ENCODE measurements around the gene WHRN. TPM values are rescaled to one million over a fixed set of nuclear protein-coding genes. Genes with fewer than 3 reads are reported as not detected.
A peak's percentile ranks its signal among the peaks of the same experiment; 100 is the strongest.

The WHRN gene
- total RNA-seq, 1 experiment from 2014 or later: 19.8 TPM

DNA sequence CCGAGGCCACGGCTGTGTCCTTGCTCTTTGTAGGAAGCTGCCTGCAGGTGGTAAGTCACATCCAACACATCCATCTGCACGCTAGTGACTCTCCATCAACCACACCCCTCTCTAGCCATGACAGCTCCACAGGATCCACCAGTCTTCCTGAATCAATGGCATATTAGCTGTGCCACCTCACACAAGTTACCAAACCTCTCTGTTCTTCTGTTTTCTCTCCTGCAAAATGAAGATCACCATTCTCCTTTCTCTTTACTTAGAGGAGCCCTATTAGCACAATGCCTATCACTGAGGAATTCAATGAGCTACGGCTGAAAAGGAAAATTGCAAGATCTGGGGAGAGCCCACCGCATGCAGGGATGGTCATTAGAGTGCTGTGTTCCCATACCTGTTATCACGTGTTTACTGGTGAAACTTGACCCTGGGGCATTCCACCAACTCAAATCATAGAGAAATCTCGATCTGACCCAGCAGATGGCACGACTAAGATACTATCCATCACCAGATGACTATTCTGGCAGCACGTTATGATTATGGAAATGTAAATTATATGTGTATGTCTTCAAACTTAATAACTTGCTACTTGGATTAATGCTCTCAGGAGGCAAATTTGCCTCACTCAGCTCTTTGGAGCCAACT is 20.9 kb downstream of the WHRN start:
- no peak for DNase-seq
- 0 out of 2 replicates have a peak overlapping the region, but pooled peaks have one; percentile 20 for H3K27ac ChIP-seq
- POLR2A ChIA-PET (ENCODE audit: unreplicated experiment): interaction anchor here (0.6 kb wide), 1 partner anchor 19 kb away, joined by 6 read pairs; no protein-coding TSS in a partner anchor
- CTCF ChIA-PET: interaction anchor here (0.5 to 1.6 kb wide), 2 partner anchors 19 to 169 kb away, joined by 3 to 7 read pairs; no protein-coding TSS in a partner anchor
- H3K9me3 ChIP-seq (ENCODE audit: insufficient read depth, low read depth): no peaks in the 10 kb centered on the region
- intact Hi-C loops (cut with micrococcal nuclease; ENCODE audit: unreplicated experiment): loop anchor here (10.0 kb wide), 2 partner anchors 140 to 420 kb away; no protein-coding TSS in a partner anchor
- peaks cover 31% of the 10 kb centered on the region; the same call in 1 of the 2 replicates for H3F3A ChIP-seq (ENCODE audit: insufficient read depth, low read depth)
- H3K79me2 ChIP-seq (ENCODE audit: low read depth): no peaks in the 10 kb centered on the region
- no peaks in the 10 kb centered on the region for H3K27me3 ChIP-seq (ENCODE audit: insufficient read depth, low read depth)
- H3K4me3 ChIP-seq: no peak overlapping the region
- no peak overlapping the region for H2AFZ ChIP-seq
- no peaks in the 10 kb centered on the region for H4K20me1 ChIP-seq (ENCODE audit: insufficient read depth)
- H3K4me1 ChIP-seq (replicated peaks; ENCODE audit: insufficient read depth): peaks cover 37% of the 10 kb centered on the region
- no peak for TF ChIP-seq EZH2 (IDR thresholded peaks at IDR 0.05; ENCODE audit: low read depth)
- TF ChIP-seq, protein P1, sequence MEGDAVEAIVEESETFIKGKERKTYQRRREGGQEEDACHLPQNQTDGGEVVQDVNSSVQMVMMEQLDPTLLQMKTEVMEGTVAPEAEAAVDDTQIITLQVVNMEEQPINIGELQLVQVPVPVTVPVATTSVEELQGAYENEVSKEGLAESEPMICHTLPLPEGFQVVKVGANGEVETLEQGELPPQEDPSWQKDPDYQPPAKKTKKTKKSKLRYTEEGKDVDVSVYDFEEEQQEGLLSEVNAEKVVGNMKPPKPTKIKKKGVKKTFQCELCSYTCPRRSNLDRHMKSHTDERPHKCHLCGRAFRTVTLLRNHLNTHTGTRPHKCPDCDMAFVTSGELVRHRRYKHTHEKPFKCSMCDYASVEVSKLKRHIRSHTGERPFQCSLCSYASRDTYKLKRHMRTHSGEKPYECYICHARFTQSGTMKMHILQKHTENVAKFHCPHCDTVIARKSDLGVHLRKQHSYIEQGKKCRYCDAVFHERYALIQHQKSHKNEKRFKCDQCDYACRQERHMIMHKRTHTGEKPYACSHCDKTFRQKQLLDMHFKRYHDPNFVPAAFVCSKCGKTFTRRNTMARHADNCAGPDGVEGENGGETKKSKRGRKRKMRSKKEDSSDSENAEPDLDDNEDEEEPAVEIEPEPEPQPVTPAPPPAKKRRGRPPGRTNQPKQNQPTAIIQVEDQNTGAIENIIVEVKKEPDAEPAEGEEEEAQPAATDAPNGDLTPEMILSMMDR (conservative IDR thresholded peaks at IDR 0.05): no peak
- peak overlapping the region; percentile 62 for H3K4me2 ChIP-seq
- no peaks in the 10 kb centered on the region for H3K9me2 ChIP-seq (ENCODE audit: insufficient read depth)
- BruUV-seq (replicated peaks): no TSS peak
- no peaks in the 10 kb centered on the region for H3K36me3 ChIP-seq (ENCODE audit: low read depth)

DNA sequence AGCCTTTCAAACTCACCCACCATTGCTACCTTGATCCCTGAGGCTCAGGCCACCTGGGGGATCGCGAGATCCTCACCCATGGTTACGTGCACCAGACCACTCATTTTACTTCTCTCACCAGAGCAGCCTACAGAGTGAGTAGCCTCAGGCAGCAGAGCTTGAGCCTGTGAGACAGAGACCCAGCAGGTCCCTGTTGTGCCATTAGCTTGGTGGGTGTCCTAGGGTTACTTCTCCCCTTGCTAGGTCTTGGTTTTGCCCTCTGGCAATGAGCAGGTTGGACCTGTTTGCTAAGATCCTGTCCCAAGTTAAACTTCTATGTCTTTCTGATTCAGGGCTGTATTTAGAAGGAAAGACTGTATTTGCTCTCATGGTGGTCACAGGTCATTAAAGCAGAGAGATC is 21.8 kb downstream of the WHRN start:
- H3K4me2 ChIP-seq: peak overlapping the region; percentile 62
- H3K79me2 ChIP-seq (ENCODE audit: low read depth): no peaks in the 10 kb centered on the region
- no peaks in the 10 kb centered on the region for H3K9me2 ChIP-seq (ENCODE audit: insufficient read depth)
- DNase-seq: peak; percentile 74 to 86
- H3K4me1 ChIP-seq (replicated peaks; ENCODE audit: insufficient read depth): peaks cover 37% of the 10 kb centered on the region
- ChIA-PET POLR2A (ENCODE audit: unreplicated experiment) (interaction anchor here (1.0 kb wide), 1 partner anchor 104 kb away, joined by 4 read pairs; the partner anchor contains the start of gene ATP6V1G1), CTCF (interaction anchor here (0.5 kb wide), 1 partner anchor 20 kb away, joined by 3 read pairs; no protein-coding TSS in a partner anchor)
- intact Hi-C loops (cut with micrococcal nuclease; ENCODE audit: unreplicated experiment): loop anchor here (10.0 kb wide), 2 partner anchors 139 to 421 kb away; no protein-coding TSS in a partner anchor
- TF ChIP-seq, protein P1 (conservative IDR thresholded peaks at IDR 0.05): no peak
- no peak for TF ChIP-seq EZH2 (IDR thresholded peaks at IDR 0.05; ENCODE audit: low read depth)
- H3K27ac ChIP-seq: 0 out of 2 replicates have a peak overlapping the region, but pooled peaks have one; percentile 20
- no TSS peak for BruUV-seq (replicated peaks)
- no peak overlapping the region for H3K4me3 ChIP-seq
- peaks cover 31% of the 10 kb centered on the region; the same call in 1 of the 2 replicates for H3F3A ChIP-seq (ENCODE audit: insufficient read depth, low read depth)
- H2AFZ ChIP-seq: no peak overlapping the region
- H3K36me3 ChIP-seq (ENCODE audit: low read depth): no peaks in the 10 kb centered on the region
- no peaks in the 10 kb centered on the region for H3K27me3 ChIP-seq (ENCODE audit: insufficient read depth, low read depth)
- no peaks in the 10 kb centered on the region for H4K20me1 ChIP-seq (ENCODE audit: insufficient read depth)
- no peaks in the 10 kb centered on the region for H3K9me3 ChIP-seq (ENCODE audit: insufficient read depth, low read depth)

DNA sequence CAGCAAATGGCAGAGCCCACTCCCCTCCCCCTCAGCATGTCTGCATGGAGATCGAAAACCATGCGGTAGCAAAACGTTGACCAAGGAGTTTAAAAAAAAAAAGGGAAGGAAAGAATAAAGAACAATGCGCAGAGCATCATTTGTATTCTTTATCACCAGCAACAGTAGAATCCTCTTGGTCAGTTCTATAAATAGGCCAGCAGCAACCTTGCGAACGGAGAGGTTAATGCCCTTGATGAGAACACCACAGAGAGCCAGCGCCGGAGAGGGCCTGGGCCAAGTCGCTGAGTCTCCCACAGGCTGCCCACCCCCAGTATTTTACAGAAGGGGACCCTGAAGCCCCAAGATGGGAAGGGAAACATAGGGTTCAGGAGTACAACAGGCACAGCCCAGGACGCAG is 22.7 kb downstream of the WHRN start:
- Histone ChIP-seq H3K36me3 (ENCODE audit: low read depth) (no peaks in the 10 kb centered on the region), H3K27me3 (ENCODE audit: insufficient read depth, low read depth) (no peaks in the 10 kb centered on the region), H3F3A (ENCODE audit: insufficient read depth, low read depth) (peaks cover 31% of the 10 kb centered on the region; the same call in 1 of the 2 replicates), H3K4me2 (no peak overlapping the region), H3K4me1 (replicated peaks; ENCODE audit: insufficient read depth) (peaks cover 37% of the 10 kb centered on the region), H3K9me2 (ENCODE audit: insufficient read depth) (no peaks in the 10 kb centered on the region), H3K9me3 (ENCODE audit: insufficient read depth, low read depth) (no peaks in the 10 kb centered on the region), H3K27ac (no peak overlapping the region), H4K20me1 (ENCODE audit: insufficient read depth) (no peaks in the 10 kb centered on the region), H3K79me2 (ENCODE audit: low read depth) (no peaks in the 10 kb centered on the region), H2AFZ (no peak overlapping the region), H3K4me3 (no peak overlapping the region)
- CTCF ChIA-PET: no interaction called here
- DNase-seq: no peak
- intact Hi-C loops (cut with micrococcal nuclease; ENCODE audit: unreplicated experiment): loop anchor here (10.0 kb wide), 2 partner anchors 138 to 422 kb away; no protein-coding TSS in a partner anchor
- TF ChIP-seq, protein P1 (conservative IDR thresholded peaks at IDR 0.05): no peak
- TF ChIP-seq EZH2 (IDR thresholded peaks at IDR 0.05; ENCODE audit: low read depth): no peak
- BruUV-seq (replicated peaks): no TSS peak
- POLR2A ChIA-PET (ENCODE audit: unreplicated experiment): no interaction called here

Data from PC-9 (cell line).